CD4-positive, alpha-beta T cell treated with Interleukin-17A for 1 hour (primary cell): Measurements from ENCODE around the gene VWCE.
"Not testable (repeated sequence)": the region's sequence is repeated elsewhere in the genome, so short reads cannot be mapped to it uniquely, and the experiment has no call there.

Experiments
- DNase-seq: peaks from one replicate; pipeline ENCODE4 v3.0.0-alpha.2; 2020

The VWCE gene

GRCh38 chr11:61279934-61280659 is 15.0 kb downstream of the VWCE start:
- DNase-seq = no peak

- DNase-seq = no peak
Observed at GRCh38 chr11:61278001-61278470, 17.1 kb downstream of the VWCE start.

- no peak for DNase-seq
Observed at GRCh38 chr11:61277186-61278000, 17.7 kb downstream of the VWCE start.

GRCh38 chr11:61275191-61275590 is 19.9 kb downstream of the VWCE start:
- DNase-seq = no peak

GRCh38 chr11:61274084-61274483 is 21.0 kb downstream of the VWCE start:
- no peak for DNase-seq

- DNase-seq = no peak
Observed at GRCh38 chr11:61273178-61274078, 21.7 kb downstream of the VWCE start.

GRCh38 chr11:61272731-61273130 is 22.4 kb downstream of the VWCE start:
- DNase-seq = no peak

GRCh38 chr11:61270354-61271076 is 24.6 kb downstream of the VWCE start:
- no peak for DNase-seq

GRCh38 chr11:61268588-61269250 is 26.4 kb downstream of the VWCE start:
- DNase-seq = no peak

- no peak for DNase-seq
Observed at GRCh38 chr11:61267437-61267841, 27.7 kb downstream of the VWCE start.

GRCh38 chr11:61266602-61267001 is 28.5 kb downstream of the VWCE start:
- DNase-seq = no peak

- no peak for DNase-seq
Observed at GRCh38 chr11:61265357-61265756, 29.8 kb downstream of the VWCE start.

- no peak for DNase-seq
Observed at GRCh38 chr11:61264795-61265194, 30.3 kb downstream of the VWCE start.

- no peak for DNase-seq
Observed at GRCh38 chr11:61264371-61264770, 30.7 kb downstream of the VWCE start.

GRCh38 chr11:61259363-61259762 is 35.8 kb downstream of the VWCE start:
- no peak for DNase-seq

GRCh38 chr11:61258546-61258945 is 36.6 kb downstream of the VWCE start:
- no peak for DNase-seq

- DNase-seq = no peak
Observed at GRCh38 chr11:61256710-61257482, 38.2 kb downstream of the VWCE start.

- DNase-seq = peak; percentile 65
Observed at GRCh38 chr11:61254403-61255025, 40.6 kb downstream of the VWCE start.

- DNase-seq = not testable (repeated sequence)
Observed at GRCh38 chr11:61252332-61252731, 42.8 kb downstream of the VWCE start.
